ENCODE results near the gene ARHGAP44. TPM values are rescaled to one million over a fixed set of nuclear protein-coding genes. Genes with fewer than 3 reads are reported as not detected.

The ARHGAP44 gene
- total RNA-seq, 2 experiments from 2014 or later: 13.7 to 19.9 TPM

DNA sequence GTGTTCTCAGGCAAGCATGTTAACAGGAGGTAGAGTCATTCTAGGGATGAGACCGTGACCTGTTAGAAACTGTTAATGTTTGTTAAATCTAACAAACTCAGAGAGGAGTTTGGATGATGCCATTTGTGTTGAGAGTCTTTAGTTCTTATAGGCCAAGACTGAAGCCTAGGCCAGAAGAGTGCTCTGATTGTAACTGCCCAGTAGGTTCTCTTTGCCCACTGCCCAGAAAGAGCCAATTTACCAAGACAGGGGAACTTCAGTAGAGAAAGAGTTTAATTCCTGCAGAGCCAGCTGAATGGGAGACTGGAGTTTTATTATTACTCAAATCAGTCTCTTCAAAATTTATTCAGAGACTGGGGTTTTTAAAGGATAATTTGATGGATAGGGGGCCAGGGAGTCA lies 42.5 kb downstream of the ARHGAP44 start:
- no peak overlapping the region for H2AFZ ChIP-seq (ENCODE audit: low read length)
- no peak overlapping the region for H3K27ac ChIP-seq (ENCODE audit: low read depth, low read length, poor library complexity, severe bottlenecking)
- CTCF ChIA-PET (ENCODE audit: unreplicated experiment): no interaction called here
- no peaks in the 10 kb centered on the region for H3K4me1 ChIP-seq (ENCODE audit: insufficient read depth, low read length, poor library complexity, severe bottlenecking)
- peaks cover 8% of the 10 kb centered on the region; the same call in 1 of the 2 replicates for H3K36me3 ChIP-seq (ENCODE audit: insufficient read depth, low read length)
- TF ChIP-seq EZH2phosphoT487 (IDR thresholded peaks at IDR 0.05; ENCODE audit: borderline replicate concordance, low read depth, low read length): no peak
- TF ChIP-seq, protein P1, sequence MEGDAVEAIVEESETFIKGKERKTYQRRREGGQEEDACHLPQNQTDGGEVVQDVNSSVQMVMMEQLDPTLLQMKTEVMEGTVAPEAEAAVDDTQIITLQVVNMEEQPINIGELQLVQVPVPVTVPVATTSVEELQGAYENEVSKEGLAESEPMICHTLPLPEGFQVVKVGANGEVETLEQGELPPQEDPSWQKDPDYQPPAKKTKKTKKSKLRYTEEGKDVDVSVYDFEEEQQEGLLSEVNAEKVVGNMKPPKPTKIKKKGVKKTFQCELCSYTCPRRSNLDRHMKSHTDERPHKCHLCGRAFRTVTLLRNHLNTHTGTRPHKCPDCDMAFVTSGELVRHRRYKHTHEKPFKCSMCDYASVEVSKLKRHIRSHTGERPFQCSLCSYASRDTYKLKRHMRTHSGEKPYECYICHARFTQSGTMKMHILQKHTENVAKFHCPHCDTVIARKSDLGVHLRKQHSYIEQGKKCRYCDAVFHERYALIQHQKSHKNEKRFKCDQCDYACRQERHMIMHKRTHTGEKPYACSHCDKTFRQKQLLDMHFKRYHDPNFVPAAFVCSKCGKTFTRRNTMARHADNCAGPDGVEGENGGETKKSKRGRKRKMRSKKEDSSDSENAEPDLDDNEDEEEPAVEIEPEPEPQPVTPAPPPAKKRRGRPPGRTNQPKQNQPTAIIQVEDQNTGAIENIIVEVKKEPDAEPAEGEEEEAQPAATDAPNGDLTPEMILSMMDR (conservative IDR thresholded peaks at IDR 0.05; ENCODE audit: low read length): no peak
- no peaks in the 10 kb centered on the region for H3K9me2 ChIP-seq (ENCODE audit: insufficient read depth, low read length)
- H4K20me1 ChIP-seq (ENCODE audit: insufficient read depth, low read length): no peaks in the 10 kb centered on the region
- BruUV-seq (replicated peaks): no TSS peak
- no peak overlapping the region for H3K4me3 ChIP-seq (ENCODE audit: low read depth, low read length, poor library complexity, severe bottlenecking)
- H3K79me2 ChIP-seq (ENCODE audit: insufficient read depth, low read depth, low read length): no peaks in the 10 kb centered on the region
- POLR2A ChIA-PET: no interaction called here
- intact Hi-C loops (cut with micrococcal nuclease; ENCODE audit: unreplicated experiment): no loop called here
- H3K9me3 ChIP-seq (ENCODE audit: low read length): peaks cover 32% of the 10 kb centered on the region; the same call in 1 of the 2 replicates
- no peak overlapping the region for H3K4me2 ChIP-seq (ENCODE audit: low read length)
- DNase-seq (ENCODE audit: low spot score): no peak

DNA sequence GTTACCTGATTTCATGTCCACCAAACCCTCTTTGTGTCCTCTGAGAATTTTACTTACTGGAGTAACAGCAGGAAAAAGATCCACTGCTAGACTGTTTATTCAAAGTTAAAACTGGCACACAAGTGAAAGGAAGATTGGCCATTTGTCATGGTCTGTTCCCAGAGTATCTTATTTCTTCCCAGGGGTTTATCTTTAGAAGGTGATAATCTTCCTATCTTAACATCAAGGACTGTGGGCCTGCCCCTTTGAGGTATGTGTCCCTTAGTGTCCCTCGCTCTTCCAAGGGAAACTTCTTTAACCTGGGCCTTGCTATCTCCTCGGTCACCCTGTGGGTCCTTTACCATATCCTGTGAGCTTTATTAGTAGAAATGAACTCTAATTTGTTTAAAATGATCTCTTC lies 49.7 kb downstream of the ARHGAP44 start:
- BruUV-seq (replicated peaks): no TSS peak
- H3K36me3 ChIP-seq (ENCODE audit: insufficient read depth, low read length): no peaks in the 10 kb centered on the region
- H3K4me3 ChIP-seq (ENCODE audit: low read depth, low read length, poor library complexity, severe bottlenecking): no peak overlapping the region
- no peak overlapping the region for H3K27ac ChIP-seq (ENCODE audit: low read depth, low read length, poor library complexity, severe bottlenecking)
- H4K20me1 ChIP-seq (ENCODE audit: insufficient read depth, low read length): no peaks in the 10 kb centered on the region
- CTCF ChIA-PET (ENCODE audit: unreplicated experiment): no interaction called here
- no peaks in the 10 kb centered on the region for H3K79me2 ChIP-seq (ENCODE audit: insufficient read depth, low read depth, low read length)
- H2AFZ ChIP-seq (ENCODE audit: low read length): no peak overlapping the region
- 0 out of 2 replicates have a peak, but pooled peaks cover 3% of the 10 kb centered on the region for H3K9me3 ChIP-seq (ENCODE audit: low read length)
- TF ChIP-seq, protein P1 (conservative IDR thresholded peaks at IDR 0.05; ENCODE audit: low read length): no peak
- TF ChIP-seq EZH2phosphoT487 (IDR thresholded peaks at IDR 0.05; ENCODE audit: borderline replicate concordance, low read depth, low read length): no peak
- POLR2A ChIA-PET: interaction anchor here (0.6 kb wide), 1 partner anchor 648 kb away, joined by 3 read pairs; no protein-coding TSS in a partner anchor
- H3K4me2 ChIP-seq (ENCODE audit: low read length): no peak overlapping the region
- intact Hi-C loops (cut with micrococcal nuclease; ENCODE audit: unreplicated experiment): no loop called here
- no peaks in the 10 kb centered on the region for H3K4me1 ChIP-seq (ENCODE audit: insufficient read depth, low read length, poor library complexity, severe bottlenecking)
- no peak for DNase-seq (ENCODE audit: low spot score)
- H3K9me2 ChIP-seq (ENCODE audit: insufficient read depth, low read length): no peaks in the 10 kb centered on the region

DNA sequence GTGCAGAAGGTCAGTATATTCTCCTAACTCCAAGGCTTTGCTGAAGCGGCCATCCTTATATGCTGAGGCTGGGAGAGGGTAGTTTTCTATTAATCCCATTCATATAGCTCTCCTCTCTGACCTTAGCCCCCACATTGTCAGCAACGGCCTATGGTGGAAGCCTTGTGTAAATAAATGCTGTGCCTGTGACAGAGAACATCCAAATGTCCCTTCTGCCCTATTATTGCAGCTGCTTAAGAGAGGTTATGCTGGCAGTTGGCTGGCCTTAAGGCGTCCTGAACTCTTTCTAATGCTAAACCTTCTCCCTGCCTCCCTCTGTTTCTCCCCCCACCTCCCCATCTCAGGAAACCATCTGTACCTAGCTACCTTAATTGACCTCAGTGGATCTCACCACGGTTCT lies 53.6 kb downstream of the ARHGAP44 start:
- no peak overlapping the region for H3K27ac ChIP-seq (ENCODE audit: low read depth, low read length, poor library complexity, severe bottlenecking)
- no peak overlapping the region for H2AFZ ChIP-seq (ENCODE audit: low read length)
- H3K9me2 ChIP-seq (ENCODE audit: insufficient read depth, low read length): no peaks in the 10 kb centered on the region
- no peaks in the 10 kb centered on the region for H3K4me1 ChIP-seq (ENCODE audit: insufficient read depth, low read length, poor library complexity, severe bottlenecking)
- H3K4me2 ChIP-seq (ENCODE audit: low read length): no peak overlapping the region
- no peaks in the 10 kb centered on the region for H3K36me3 ChIP-seq (ENCODE audit: insufficient read depth, low read length)
- H3K79me2 ChIP-seq (ENCODE audit: insufficient read depth, low read depth, low read length): no peaks in the 10 kb centered on the region
- H4K20me1 ChIP-seq (ENCODE audit: insufficient read depth, low read length): no peaks in the 10 kb centered on the region
- H3K9me3 ChIP-seq (ENCODE audit: low read length): 0 out of 2 replicates have a peak, but pooled peaks cover 3% of the 10 kb centered on the region
- ChIA-PET CTCF (ENCODE audit: unreplicated experiment) (no interaction called here), POLR2A (no interaction called here)
- no TSS peak for BruUV-seq (replicated peaks)
- no peak for DNase-seq (ENCODE audit: low spot score)
- intact Hi-C loops (cut with micrococcal nuclease; ENCODE audit: unreplicated experiment): no loop called here
- no peak for TF ChIP-seq EZH2phosphoT487 (IDR thresholded peaks at IDR 0.05; ENCODE audit: borderline replicate concordance, low read depth, low read length)
- TF ChIP-seq, protein P1 (conservative IDR thresholded peaks at IDR 0.05; ENCODE audit: low read length): no peak
- H3K4me3 ChIP-seq (ENCODE audit: low read depth, low read length, poor library complexity, severe bottlenecking): no peak overlapping the region

Data from OCI-LY7 (cell line).